Fibroblast of lung (primary cell): ENCODE data around the gene CCDC30. TPM values are rescaled to one million over a fixed set of nuclear protein-coding genes. Genes with fewer than 3 reads are reported as not detected.
"Not testable (repeated sequence)": the region's sequence is repeated elsewhere in the genome, so short reads cannot be mapped to it uniquely, and the experiment has no call there.

Experiments
- DNase-seq, 2 donors: peaks; one replicate each; pipeline versions ENCODE4 v3.0.0 to v3.0.0-alpha.2; 2010; ENCODE audit warnings: low read depth in 2 of 2
- H2AFZ ChIP-seq: 2 replicates; pipeline ENCODE4 v1.5.1; 2012; ENCODE audit warnings: low read length, control low read depth, inconsistent platforms
- H3K27ac ChIP-seq: 2 replicates; pipeline ENCODE4 v1.5.1; 2011; ENCODE audit warnings: low read length, control low read depth; ENCODE audit not compliant: insufficient read depth
- H3K27me3 ChIP-seq: 2 replicates; pipeline ENCODE4 v1.5.1; 2011; ENCODE audit warnings: mild to moderate bottlenecking, low read length; ENCODE audit not compliant: control insufficient read depth, insufficient read depth
- H3K36me3 ChIP-seq: 2 replicates; pipeline ENCODE4 v1.5.1; 2011; ENCODE audit warnings: low read length; ENCODE audit not compliant: control insufficient read depth, insufficient read depth
- H3K4me1 ChIP-seq: 2 replicates; pipeline ENCODE4 v1.5.1; 2011; ENCODE audit warnings: low read length; ENCODE audit not compliant: control insufficient read depth, insufficient read depth; ENCODE audit errors: extremely low read depth
- H3K4me2 ChIP-seq: 2 replicates; pipeline ENCODE4 v1.5.1; 2011; ENCODE audit warnings: low read length, control low read depth; ENCODE audit not compliant: insufficient read depth; ENCODE audit errors: extremely low read depth
- H3K4me3 ChIP-seq, 4 experiments: fragments of 200-600 bp in 1 of 4; sonication (generic) in 1 of 4; replicated peaks in 1 of 4; 2 replicates each; pipeline ENCODE4 v1.5.1; 2011 to 2016; ENCODE audit warnings: low read length in 4 of 4, low read depth in 3 of 4, mild to moderate bottlenecking in 3 of 4, control low read depth in 2 of 4, inconsistent platforms in 1 of 4, mixed read lengths in 1 of 4; ENCODE audit not compliant: insufficient read depth in 1 of 4; ENCODE audit errors: control extremely low read depth in 1 of 4
- H3K79me2 ChIP-seq: 2 replicates; pipeline ENCODE4 v1.5.1; 2012; ENCODE audit warnings: mild to moderate bottlenecking, low read length, inconsistent platforms; ENCODE audit not compliant: control insufficient read depth, insufficient read depth
- H3K9ac ChIP-seq: 2 replicates; pipeline ENCODE4 v1.5.1; 2011; ENCODE audit warnings: mild to moderate bottlenecking, low read length, control low read depth; ENCODE audit not compliant: insufficient read depth
- H3K9me3 ChIP-seq: 2 replicates; pipeline ENCODE4 v1.5.1; 2012; ENCODE audit warnings: low read depth, low read length; ENCODE audit not compliant: control insufficient read depth, insufficient read depth
- H4K20me1 ChIP-seq: 2 replicates; pipeline ENCODE4 v1.5.1; 2011; ENCODE audit warnings: low read length; ENCODE audit not compliant: control insufficient read depth, insufficient read depth; ENCODE audit errors: extremely low read depth
- EZH2 ChIP-seq: IDR thresholded peaks from 2 replicates; pipeline ENCODE4 v1.5.1; 2012; ENCODE audit warnings: low read length, control low read depth, mild to moderate bottlenecking; ENCODE audit errors: missing control alignments
- polyA plus RNA-seq, 2 donors: library from polyadenylated mRNA; depleted of rRNA in 1 of 2; stranded (reverse) in 1 of 2; unstranded in 1 of 2; fragments of >200 nt; gene quantifications; 2 replicates each; pipeline ENCODE4 v1.2.1, GENCODE V29; 2011 to 2012; ENCODE audit warnings: missing spikeins in 1 of 2
- total RNA-seq: library from RNA; depleted of rRNA; stranded (reverse); fragments of >200 nt; gene quantifications from 2 replicates; pipeline ENCODE4 v1.2.1, GENCODE V29; 2014
- TF ChIP-seq, protein P1 (sequence below), 2 donors: IDR thresholded peaks in 1 of 2; conservative IDR thresholded peaks in 1 of 2; 1 replicate in 1 of 2; 2 replicates in 1 of 2; pipeline ENCODE4 v1.5.1; 2011 to 2012; ENCODE audit warnings: low read length in 2 of 2, control low read depth in 1 of 2, inconsistent platforms in 1 of 2, low read depth in 1 of 2, mild to moderate bottlenecking in 1 of 2

The CCDC30 gene
- total and polyA plus RNA-seq, 2 donors (not counting 1 experiment from before 2014, with no cell fraction given): 0.56 to 1.3 TPM

DNA sequence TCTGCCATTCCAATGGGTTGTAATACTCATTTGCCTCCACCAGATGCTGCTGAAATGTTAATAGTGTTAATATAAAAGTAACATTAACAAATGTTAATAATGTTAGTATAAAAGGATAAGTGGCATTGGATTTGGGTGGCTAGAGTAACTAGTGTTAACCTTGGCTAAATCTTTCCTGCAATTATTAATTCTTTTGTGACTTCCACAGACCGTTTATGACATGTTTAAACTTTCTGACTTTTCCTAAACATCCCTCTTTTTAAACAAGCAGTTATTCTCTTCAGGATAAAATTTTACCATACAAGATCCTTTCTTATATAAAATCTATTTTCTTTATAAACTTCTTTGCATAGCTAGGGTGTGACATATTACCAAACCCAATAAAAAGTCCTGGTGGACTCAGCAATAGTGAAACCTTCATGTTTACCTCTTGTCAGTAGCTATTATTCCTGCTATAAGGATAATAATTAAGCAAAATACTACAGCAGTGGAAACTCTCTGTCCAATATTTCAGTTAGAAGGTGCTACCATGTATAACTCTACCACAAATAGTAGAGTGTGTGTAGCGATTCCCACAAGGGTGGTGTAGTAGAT lies 41.5 kb downstream of the CCDC30 start:
- Histone ChIP-seq H3K36me3 (no peaks in the 10 kb centered on the region), H3K4me2 (no peak overlapping the region), H3K9ac (no peak overlapping the region), H3K27ac (no peak overlapping the region), H4K20me1 (no peaks in the 10 kb centered on the region), H2AFZ (no peak overlapping the region), H3K27me3 (no peaks in the 10 kb centered on the region), H3K4me1 (no peaks in the 10 kb centered on the region), H3K4me3 (no peak overlapping the region), H3K79me2 (no peaks in the 10 kb centered on the region), H3K9me3 (no peaks in the 10 kb centered on the region)
- DNase-seq: no peak
- TF ChIP-seq EZH2: no peak
- TF ChIP-seq, protein P1, sequence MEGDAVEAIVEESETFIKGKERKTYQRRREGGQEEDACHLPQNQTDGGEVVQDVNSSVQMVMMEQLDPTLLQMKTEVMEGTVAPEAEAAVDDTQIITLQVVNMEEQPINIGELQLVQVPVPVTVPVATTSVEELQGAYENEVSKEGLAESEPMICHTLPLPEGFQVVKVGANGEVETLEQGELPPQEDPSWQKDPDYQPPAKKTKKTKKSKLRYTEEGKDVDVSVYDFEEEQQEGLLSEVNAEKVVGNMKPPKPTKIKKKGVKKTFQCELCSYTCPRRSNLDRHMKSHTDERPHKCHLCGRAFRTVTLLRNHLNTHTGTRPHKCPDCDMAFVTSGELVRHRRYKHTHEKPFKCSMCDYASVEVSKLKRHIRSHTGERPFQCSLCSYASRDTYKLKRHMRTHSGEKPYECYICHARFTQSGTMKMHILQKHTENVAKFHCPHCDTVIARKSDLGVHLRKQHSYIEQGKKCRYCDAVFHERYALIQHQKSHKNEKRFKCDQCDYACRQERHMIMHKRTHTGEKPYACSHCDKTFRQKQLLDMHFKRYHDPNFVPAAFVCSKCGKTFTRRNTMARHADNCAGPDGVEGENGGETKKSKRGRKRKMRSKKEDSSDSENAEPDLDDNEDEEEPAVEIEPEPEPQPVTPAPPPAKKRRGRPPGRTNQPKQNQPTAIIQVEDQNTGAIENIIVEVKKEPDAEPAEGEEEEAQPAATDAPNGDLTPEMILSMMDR (conservative IDR thresholded peaks at IDR 0.05 in 1 of 2, IDR thresholded peaks at IDR 0.05 in 1 of 2; ENCODE audit: low read depth in 1 of 2, low read length in 2 of 2): no peak

GRCh38 chr1:42506576-42506975 lies 43.5 kb downstream of the CCDC30 start:
- no peaks in the 10 kb centered on the region for H3K9me3 ChIP-seq
- no peak for DNase-seq
- no peak overlapping the region for H3K4me3 ChIP-seq
- H3K9ac ChIP-seq: no peak overlapping the region
- no peak for TF ChIP-seq EZH2
- TF ChIP-seq, protein P1 (conservative IDR thresholded peaks at IDR 0.05 in 1 of 2, IDR thresholded peaks at IDR 0.05 in 1 of 2; ENCODE audit: low read depth in 1 of 2, low read length in 2 of 2): no peak
- H3K27ac ChIP-seq: no peak overlapping the region
- H4K20me1 ChIP-seq: no peaks in the 10 kb centered on the region
- no peaks in the 10 kb centered on the region for H3K79me2 ChIP-seq
- H3K27me3 ChIP-seq: no peaks in the 10 kb centered on the region
- H3K4me1 ChIP-seq: no peaks in the 10 kb centered on the region
- H3K4me2 ChIP-seq: no peak overlapping the region
- H3K36me3 ChIP-seq: no peaks in the 10 kb centered on the region
- H2AFZ ChIP-seq: no peak overlapping the region

GRCh38 chr1:42511581-42512155 lies 48.6 kb downstream of the CCDC30 start:
- not testable (repeated sequence) for H3K9ac ChIP-seq, DNase-seq, H2AFZ ChIP-seq, H3K79me2 ChIP-seq, H4K20me1 ChIP-seq, H3K4me2 ChIP-seq, H3K27ac ChIP-seq, H3K27me3 ChIP-seq, H3K4me3 ChIP-seq, H3K9me3 ChIP-seq, H3K36me3 ChIP-seq, H3K4me1 ChIP-seq
- TF ChIP-seq, protein P1 (conservative IDR thresholded peaks at IDR 0.05 in 1 of 2, IDR thresholded peaks at IDR 0.05 in 1 of 2; ENCODE audit: low read depth in 1 of 2, low read length in 2 of 2): peak in 1 of 2 donors; percentile 8
